ENCODE data around the gene PRUNE2. TPM values are rescaled to one million over a fixed set of nuclear protein-coding genes. Genes with fewer than 3 reads are reported as not detected.

PRUNE2 gene
- total and polyA plus RNA-seq, 2 of the 13 experiments (the other 11 are each of a cell fraction or from before 2014, with no cell fraction given), result 0.02 TPM; not detected in 1

DNA sequence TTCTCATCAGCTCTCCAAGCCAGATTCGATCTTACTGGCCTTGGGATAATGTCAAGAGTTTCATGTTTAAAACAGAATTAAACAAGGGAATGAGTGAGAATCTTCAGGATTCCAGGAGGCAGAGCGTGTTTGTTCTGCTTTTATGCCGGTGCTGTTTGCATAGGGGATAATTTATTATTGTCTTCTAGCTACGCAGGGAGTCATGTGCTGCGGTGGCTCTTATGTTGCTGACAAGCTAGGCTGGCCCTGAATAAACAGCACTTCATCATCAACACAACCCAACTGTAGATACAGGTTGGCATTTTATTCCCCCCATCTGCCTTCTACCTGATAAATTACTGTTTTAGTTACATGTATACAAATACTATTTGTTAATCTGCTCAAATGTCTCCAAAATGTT, 188.7 kb downstream of the PRUNE2 start (continued):
- TF ChIP-seq CEBPZ (IDR thresholded peaks at IDR 0.05; ENCODE audit: low read length) (no peak), FOXK2 (IDR thresholded peaks at IDR 0.05) (no peak), PAF1 (CRISPR knock-in tag; IDR thresholded peaks at IDR 0.05) (no peak)

GRCh38 chr9:76716085-76716672, 189.7 kb downstream of the PRUNE2 start:
- no peak overlapping the region for H3K4me2 ChIP-seq (ENCODE audit: low read depth, low read length)
- no peaks in the 10 kb centered on the region for H3K9me3 ChIP-seq (ENCODE audit: low read length)
- no peak for FAIRE-seq
- ChIA-PET POLR2A (no interaction called here), CTCF (ENCODE audit: low intra/inter-chr PET ratio, low total read pairs) (no interaction called here)
- WGBS (ENCODE audit: low lambda C conversion rate), result 33% methylated on average over 7 of the region's 7 CpGs
- no peaks in the 10 kb centered on the region for H3K36me3 ChIP-seq (replicated peaks in 1 of 2; ENCODE audit: control insufficient read depth in 1 of 2, insufficient read depth in 2 of 2, low read length in 2 of 2)
- H3K79me2 ChIP-seq (ENCODE audit: insufficient read depth, low read length), result no peaks in the 10 kb centered on the region
- no peak overlapping the region for H3K4me3 ChIP-seq (replicated peaks in 1 of 3; ENCODE audit: insufficient read depth in 1 of 3, low read depth in 2 of 3, low read length in 3 of 3)
- TF ChIP-seq IKZF1 (IDR thresholded peaks at IDR 0.05), result no peak
- no peak for TF ChIP-seq XRCC5 (optimal IDR thresholded peaks at IDR 0.05; ENCODE audit: low read length)
- no peak for TF ChIP-seq BRCA1 (CRISPR knock-in tag; IDR thresholded peaks at IDR 0.05)
- TF ChIP-seq ZNF234 (CRISPR knock-in tag; conservative IDR thresholded peaks at IDR 0.05), result no peak
- no peak for TF ChIP-seq FOXA3 (CRISPR knock-in tag; IDR thresholded peaks at IDR 0.05)
- TF ChIP-seq ZNF274 (CRISPR knock-in tag; IDR thresholded peaks at IDR 0.05), result no peak
- TF ChIP-seq, protein P1, sequence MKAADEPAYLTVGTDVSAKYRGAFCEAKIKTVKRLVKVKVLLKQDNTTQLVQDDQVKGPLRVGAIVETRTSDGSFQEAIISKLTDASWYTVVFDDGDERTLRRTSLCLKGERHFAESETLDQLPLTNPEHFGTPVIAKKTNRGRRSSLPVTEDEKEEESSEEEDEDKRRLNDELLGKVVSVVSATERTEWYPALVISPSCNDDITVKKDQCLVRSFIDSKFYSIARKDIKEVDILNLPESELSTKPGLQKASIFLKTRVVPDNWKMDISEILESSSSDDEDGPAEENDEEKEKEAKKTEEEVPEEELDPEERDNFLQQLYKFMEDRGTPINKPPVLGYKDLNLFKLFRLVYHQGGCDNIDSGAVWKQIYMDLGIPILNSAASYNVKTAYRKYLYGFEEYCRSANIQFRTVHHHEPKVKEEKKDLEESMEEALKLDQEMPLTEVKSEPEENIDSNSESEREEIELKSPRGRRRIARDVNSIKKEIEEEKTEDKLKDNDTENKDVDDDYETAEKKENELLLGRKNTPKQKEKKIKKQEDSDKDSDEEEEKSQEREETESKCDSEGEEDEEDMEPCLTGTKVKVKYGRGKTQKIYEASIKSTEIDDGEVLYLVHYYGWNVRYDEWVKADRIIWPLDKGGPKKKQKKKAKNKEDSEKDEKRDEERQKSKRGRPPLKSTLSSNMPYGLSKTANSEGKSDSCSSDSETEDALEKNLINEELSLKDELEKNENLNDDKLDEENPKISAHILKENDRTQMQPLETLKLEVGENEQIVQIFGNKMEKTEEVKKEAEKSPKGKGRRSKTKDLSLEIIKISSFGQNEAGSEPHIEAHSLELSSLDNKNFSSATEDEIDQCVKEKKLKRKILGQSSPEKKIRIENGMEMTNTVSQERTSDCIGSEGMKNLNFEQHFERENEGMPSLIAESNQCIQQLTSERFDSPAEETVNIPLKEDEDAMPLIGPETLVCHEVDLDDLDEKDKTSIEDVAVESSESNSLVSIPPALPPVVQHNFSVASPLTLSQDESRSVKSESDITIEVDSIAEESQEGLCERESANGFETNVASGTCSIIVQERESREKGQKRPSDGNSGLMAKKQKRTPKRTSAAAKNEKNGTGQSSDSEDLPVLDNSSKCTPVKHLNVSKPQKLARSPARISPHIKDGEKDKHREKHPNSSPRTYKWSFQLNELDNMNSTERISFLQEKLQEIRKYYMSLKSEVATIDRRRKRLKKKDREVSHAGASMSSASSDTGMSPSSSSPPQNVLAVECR (CRISPR knock-in tag; IDR thresholded peaks at IDR 0.05; ENCODE audit: borderline replicate concordance), result no peak
- TF ChIP-seq ZFP82 (CRISPR knock-in tag; IDR thresholded peaks at IDR 0.05; ENCODE audit: borderline replicate concordance), result no peak
- TF ChIP-seq FOXO1 (CRISPR knock-in tag; IDR thresholded peaks at IDR 0.05), result no peak
- no peak for TF ChIP-seq PAX8 (CRISPR knock-in tag; IDR thresholded peaks at IDR 0.05; ENCODE audit: borderline replicate concordance)
- no peak for TF ChIP-seq SOX13 (IDR thresholded peaks at IDR 0.05)
- TF ChIP-seq SOX13 (CRISPR knock-in tag; conservative IDR thresholded peaks at IDR 0.05 in 1 of 2, IDR thresholded peaks at IDR 0.05 in 1 of 2), result no peak
- no peak for TF ChIP-seq ASH2L (IDR thresholded peaks at IDR 0.05; ENCODE audit: insufficient read length, low read depth, low read length)
- no peaks in the 10 kb centered on the region for H3K4me1 ChIP-seq (ENCODE audit: insufficient read depth, low read length)
- in situ Hi-C loops (cut with HindIII; ENCODE audit: extremely low pct_ligation_motif_present, low pct_unique_long_range_greater_than_20kb) (no loop called here), intact Hi-C loops (cut with micrococcal nuclease; ENCODE audit: unreplicated experiment) (no loop called here)
- H4K20me1 ChIP-seq (ENCODE audit: insufficient read depth, low read length), result no peaks in the 10 kb centered on the region
- no peak overlapping the region for H3K27ac ChIP-seq (ENCODE audit: extremely low read length, insufficient read depth, low read length)
- BruUV-seq (replicated peaks), result no TSS peak
- H2AFZ ChIP-seq (ENCODE audit: low read length), result peak overlapping the region; percentile 42
- H3K9ac ChIP-seq (ENCODE audit: insufficient read depth, low read depth, low read length), result no peak overlapping the region
- peaks cover 0 to 11% of the 10 kb centered on the region in 2 experiments; a peak in 1 of 5 replicates for H3K27me3 ChIP-seq (ENCODE audit: control insufficient read depth in 1 of 2, insufficient read depth in 2 of 2, low read length in 2 of 2)
- ATAC-seq, result no peak
- DNase-seq (ENCODE audit: low spot score), result no peak

All from HepG2 (cell line).